DOHH2 (cell line): ENCODE results near the gene C6orf62.

Source experiments
- CTCF ChIP-seq: fragments of 200-600 bp; sonication (generic); IDR thresholded peaks from one replicate; pipeline ENCODE4 v1.5.1; 2014; ENCODE audit warnings: antibody characterized with exemption, mild to moderate bottlenecking, low read depth, low read length; ENCODE audit not compliant: poor library complexity, severe bottlenecking
- EZH2phosphoT487 ChIP-seq: fragments of 200-600 bp; sonication (generic); IDR thresholded peaks from 2 replicates; pipeline ENCODE4 v1.6.1; 2017; ENCODE audit warnings: borderline replicate concordance, mild to moderate bottlenecking, antibody characterized with exemption, low read length, moderate library complexity, mixed read lengths

GRCh38 chr6:24702720-24703282 is 16.2 kb downstream of the C6orf62 start:
- TF ChIP-seq CTCF (no peak), EZH2phosphoT487 (no peak)
